Breast epithelium (tissue), 3 donors: Measurements from ENCODE around the gene CPED1.

Experiments
- POLR2A ChIP-seq: fragments of 450-650 bp; IDR thresholded peaks from one replicate; pipeline ENCODE4 v1.6.1; 2016; ENCODE audit warnings: antibody characterized with exemption, mild to moderate bottlenecking, moderate library complexity
- POLR2AphosphoS5 ChIP-seq, 3 donors: sonication (generic); formaldehyde crosslinking; IDR thresholded peaks; one replicate each; pipeline ENCODE4 v1.6.1; 2017; ENCODE audit warnings: antibody characterized with exemption in 3 of 3
- TF ChIP-seq, protein P1 (sequence below), 3 donors: fragments of 450-650 bp; IDR thresholded peaks; one replicate each; pipeline ENCODE4 v1.5.1; 2016 to 2017; ENCODE audit warnings: antibody characterized with exemption in 3 of 3, mild to moderate bottlenecking in 3 of 3, moderate library complexity in 3 of 3

DNA sequence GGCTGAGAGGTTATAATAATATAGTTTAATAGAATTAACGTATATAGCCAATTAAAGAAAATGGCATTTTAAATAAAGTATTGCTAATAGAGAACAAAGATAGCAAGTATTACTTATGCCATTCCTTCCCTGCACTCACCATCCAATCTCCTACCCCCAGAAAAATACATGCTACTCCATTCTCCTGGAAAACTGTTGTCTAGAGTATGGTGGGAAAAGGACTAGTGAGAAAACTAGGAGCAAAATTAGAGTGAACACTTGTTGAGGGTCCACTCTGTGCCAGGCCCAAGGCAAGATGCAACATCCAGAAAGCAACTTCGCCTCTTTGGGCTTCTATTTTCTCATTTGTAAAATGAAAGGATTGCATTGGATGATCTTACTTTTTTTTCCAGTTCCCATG, 149.1 kb downstream of the CPED1 start:
- TF ChIP-seq POLR2AphosphoS5 (IDR thresholded peaks at IDR 0.05) (no peak), POLR2A (no peak)
- TF ChIP-seq, protein P1, sequence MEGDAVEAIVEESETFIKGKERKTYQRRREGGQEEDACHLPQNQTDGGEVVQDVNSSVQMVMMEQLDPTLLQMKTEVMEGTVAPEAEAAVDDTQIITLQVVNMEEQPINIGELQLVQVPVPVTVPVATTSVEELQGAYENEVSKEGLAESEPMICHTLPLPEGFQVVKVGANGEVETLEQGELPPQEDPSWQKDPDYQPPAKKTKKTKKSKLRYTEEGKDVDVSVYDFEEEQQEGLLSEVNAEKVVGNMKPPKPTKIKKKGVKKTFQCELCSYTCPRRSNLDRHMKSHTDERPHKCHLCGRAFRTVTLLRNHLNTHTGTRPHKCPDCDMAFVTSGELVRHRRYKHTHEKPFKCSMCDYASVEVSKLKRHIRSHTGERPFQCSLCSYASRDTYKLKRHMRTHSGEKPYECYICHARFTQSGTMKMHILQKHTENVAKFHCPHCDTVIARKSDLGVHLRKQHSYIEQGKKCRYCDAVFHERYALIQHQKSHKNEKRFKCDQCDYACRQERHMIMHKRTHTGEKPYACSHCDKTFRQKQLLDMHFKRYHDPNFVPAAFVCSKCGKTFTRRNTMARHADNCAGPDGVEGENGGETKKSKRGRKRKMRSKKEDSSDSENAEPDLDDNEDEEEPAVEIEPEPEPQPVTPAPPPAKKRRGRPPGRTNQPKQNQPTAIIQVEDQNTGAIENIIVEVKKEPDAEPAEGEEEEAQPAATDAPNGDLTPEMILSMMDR (IDR thresholded peaks at IDR 0.05), result no peak
